ENCODE results near the gene C19orf81. TPM values are rescaled to one million over a fixed set of nuclear protein-coding genes. Genes with fewer than 3 reads are reported as not detected.
A peak's percentile ranks its signal among the peaks of the same experiment; 100 is the strongest.

Gene C19orf81
- total and polyA plus RNA-seq, 12 donors = 0.61 to 7.2 (median 3.4) TPM; not detected in 2

DNA sequence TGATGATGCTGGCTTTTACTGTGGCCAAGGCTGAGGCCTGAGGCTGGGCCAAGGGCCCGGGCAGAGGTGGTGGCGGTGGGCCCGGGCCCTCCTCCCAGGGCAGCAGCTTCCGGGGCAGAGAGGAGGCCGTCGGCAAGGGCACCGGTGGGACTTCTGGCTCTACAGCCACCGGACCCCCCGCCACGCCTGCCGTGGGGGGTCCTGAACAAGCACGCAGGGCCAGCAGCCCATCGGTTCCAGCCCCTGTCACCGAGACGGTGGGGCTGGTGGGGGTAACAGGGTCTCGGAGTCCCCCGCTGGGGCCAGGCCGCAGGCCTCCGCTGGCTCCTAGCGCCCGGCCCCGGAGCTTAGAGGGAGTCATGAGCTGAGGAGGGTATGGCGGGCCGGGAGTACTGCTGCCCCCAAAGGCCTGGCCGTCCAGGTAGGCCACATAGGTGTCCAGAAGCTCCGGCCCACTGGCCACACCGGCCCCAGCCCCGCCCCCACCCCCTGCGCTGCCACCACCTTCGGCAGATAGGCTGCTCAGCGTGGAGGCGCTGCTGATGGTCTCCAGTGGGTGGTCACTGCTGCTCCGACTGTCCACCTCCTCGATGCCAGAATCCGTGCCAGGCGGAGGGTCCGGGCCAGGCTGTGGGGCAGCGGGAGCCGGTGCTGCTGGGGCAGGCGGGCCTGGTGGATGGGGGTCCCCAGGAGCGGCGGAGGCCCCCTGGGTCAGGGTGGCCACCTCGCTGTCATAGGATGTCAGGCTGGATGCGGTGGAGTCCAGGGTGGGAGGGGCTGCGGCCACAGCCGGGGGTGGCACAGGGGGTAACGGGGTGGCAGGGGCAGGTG is 17.3 kb downstream of the C19orf81 start:
- Histone ChIP-seq H3K27me3 (peaks cover 3 to 93% (median 84%) of the 10 kb centered on the region in 7 donors), H3K9me3 (no peaks in the 10 kb centered on the region), H3K36me3 (no peaks in the 10 kb centered on the region), H3K27ac (no peak overlapping the region), H3K4me1 (peaks cover 0 to 12% (median 5%) of the 10 kb centered on the region in 9 donors), H3K4me3 (peak overlapping the region in 1 of 10 donors; percentile 5)
- intact Hi-C loops (cut with DNase I) = no loop called here
- ATAC-seq = peak in 1 of 8 donors; percentile 40
- no peak for DNase-seq
- no peak for TF ChIP-seq CTCF (IDR thresholded peaks at IDR 0.05)
- WGBS, 2 donors = 13 to 19% methylated on average over 47 of the region's 47 CpGs

- no peak for DNase-seq
- Histone ChIP-seq H3K4me1 (peaks cover 0 to 12% (median 5%) of the 10 kb centered on the region in 9 donors), H3K27ac (no peak overlapping the region), H3K36me3 (no peaks in the 10 kb centered on the region), H3K4me3 (no peak overlapping the region), H3K27me3 (peaks cover 3 to 93% (median 84%) of the 10 kb centered on the region in 7 donors), H3K9me3 (no peaks in the 10 kb centered on the region)
- no peak for TF ChIP-seq CTCF (IDR thresholded peaks at IDR 0.05)
- ATAC-seq = no peak
- intact Hi-C loops (cut with DNase I) = no loop called here
- 3% methylated on average over 49 to 56 of the region's 56 CpGs for WGBS, 2 donors
These were observed 18.0 kb downstream of the C19orf81 start for GRCh38 chr19:50667177-50667758.

DNA sequence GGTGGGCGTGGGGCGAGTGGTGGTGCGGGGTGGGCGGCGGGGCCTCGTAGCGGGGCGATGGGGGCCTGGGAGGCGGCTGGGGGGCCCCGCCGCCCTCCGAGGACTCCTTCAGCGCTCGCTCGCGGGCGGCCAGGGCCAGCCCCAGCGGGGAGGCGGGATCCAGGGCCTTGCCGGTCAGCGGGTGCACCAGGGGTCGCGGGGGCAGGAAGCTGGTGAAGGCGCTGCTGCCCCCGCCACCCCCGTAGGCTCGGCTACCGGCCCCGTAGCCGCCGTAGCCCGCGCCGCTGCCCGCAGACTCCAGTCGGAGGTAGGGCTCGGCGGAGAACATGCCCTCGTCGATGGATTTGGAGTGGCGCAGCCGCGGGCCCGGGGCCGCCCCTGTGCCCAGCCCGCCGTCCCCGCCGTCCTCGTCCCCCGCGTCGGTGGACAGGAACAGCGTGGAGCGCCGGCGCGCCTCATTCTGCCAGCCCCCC is 18.6 kb downstream of the C19orf81 start:
- intact Hi-C loops (cut with DNase I) = no loop called here
- H3K4me3 ChIP-seq = no peak overlapping the region
- DNase-seq (no peak), ATAC-seq (no peak)
- H3K4me1 ChIP-seq = peaks cover 0 to 12% (median 5%) of the 10 kb centered on the region in 9 donors
- TF ChIP-seq CTCF (IDR thresholded peaks at IDR 0.05) = no peak
- H3K27me3 ChIP-seq = peaks cover 3 to 92% (median 84%) of the 10 kb centered on the region in 7 donors
- H3K9me3 ChIP-seq = no peaks in the 10 kb centered on the region
- WGBS, 2 donors = 2 to 3% methylated on average over 37 to 58 of the region's 58 CpGs
- no peak overlapping the region for H3K27ac ChIP-seq
- H3K36me3 ChIP-seq = no peaks in the 10 kb centered on the region

DNA sequence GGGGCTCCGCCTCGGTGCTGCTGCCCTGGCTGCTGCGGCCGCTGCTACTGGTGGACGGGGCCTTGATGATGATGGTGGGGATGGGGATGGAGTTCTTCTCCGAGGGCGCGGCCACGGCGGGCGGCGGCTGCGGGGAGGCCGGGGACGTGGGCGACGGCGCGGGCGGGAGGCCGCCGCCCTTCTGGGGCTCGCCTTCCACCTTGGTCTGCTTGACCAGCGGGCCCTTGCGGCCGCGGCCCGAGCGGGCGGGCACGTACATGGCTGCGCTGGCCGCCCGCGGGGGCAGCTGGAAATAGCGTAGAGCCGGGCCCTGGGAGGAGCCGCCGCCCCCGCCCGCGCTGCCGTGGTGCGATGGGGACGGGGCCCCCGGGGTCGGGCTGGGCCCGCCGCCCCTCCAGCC is 19.2 kb downstream of the C19orf81 start:
- Histone ChIP-seq H3K27ac (no peak overlapping the region), H3K27me3 (peaks cover 3 to 92% (median 90%) of the 10 kb centered on the region in 7 donors), H3K4me3 (no peak overlapping the region), H3K9me3 (no peaks in the 10 kb centered on the region), H3K36me3 (no peaks in the 10 kb centered on the region), H3K4me1 (peaks cover 0 to 12% (median 5%) of the 10 kb centered on the region in 9 donors)
- no peak for TF ChIP-seq CTCF (IDR thresholded peaks at IDR 0.05)
- DNase-seq = no peak
- intact Hi-C loops (cut with DNase I) = no loop called here
- 1 to 3% methylated on average over 17 to 49 of the region's 49 CpGs for WGBS, 2 donors
- no peak for ATAC-seq
